GM19397 (cell line): ENCODE measurements around the gene FRMD5.

Experiments
- ATAC-seq: cut with Tn5 transposase; IDR thresholded peaks from one replicate; pipeline ENCODE4 v1.9.1; 2021; ENCODE audit warnings: mild to moderate bottlenecking, moderate library complexity; ENCODE audit not compliant: unreplicated experiment

FRMD5 gene

DNA sequence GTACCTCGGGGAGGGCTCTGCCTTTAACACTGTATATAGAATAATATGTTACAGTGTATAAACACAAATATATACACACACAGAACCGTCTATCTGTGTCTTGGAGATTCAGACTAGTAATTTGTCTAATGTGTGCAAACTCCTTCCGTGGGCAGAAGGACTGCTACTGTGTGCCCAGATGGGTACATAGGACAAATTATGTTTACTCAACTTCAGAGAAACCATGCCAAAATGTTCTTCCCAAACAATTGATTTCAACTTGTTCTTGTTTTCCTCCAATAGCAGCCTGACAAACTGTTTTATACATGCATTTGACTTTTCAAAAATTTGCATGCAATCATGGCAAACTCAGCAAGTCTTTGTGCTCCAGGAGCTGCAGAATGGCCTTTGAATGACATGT lies 97.5 kb downstream of the FRMD5 start:
- ATAC-seq: no peak

- no peak for ATAC-seq
These were observed 98.5 kb downstream of the FRMD5 start for GRCh38 chr15:44096596-44096995.

GRCh38 chr15:44094781-44095180 lies 100.3 kb downstream of the FRMD5 start:
- ATAC-seq: no peak

- no peak for ATAC-seq
These were observed 101.2 kb downstream of the FRMD5 start for GRCh38 chr15:44093836-44094235.

DNA sequence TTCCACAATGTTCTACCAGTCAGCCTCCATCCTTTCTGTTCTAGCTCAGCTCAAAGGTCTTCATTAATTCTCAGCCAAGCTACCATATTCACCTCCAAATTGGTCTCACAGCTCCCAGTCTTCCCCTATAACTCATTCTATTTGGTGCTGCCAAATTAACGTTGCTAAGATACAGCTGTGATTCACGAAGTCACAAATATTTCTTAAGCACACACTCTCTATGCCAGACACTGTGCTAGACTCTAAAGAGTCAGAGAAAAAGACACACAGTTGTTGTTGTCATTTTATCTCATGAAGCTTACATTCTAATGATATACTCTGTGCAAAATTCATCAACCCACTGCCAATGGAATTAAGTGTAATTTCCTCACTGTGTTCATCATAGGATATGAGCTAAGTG lies 102.8 kb downstream of the FRMD5 start:
- ATAC-seq: no peak

DNA sequence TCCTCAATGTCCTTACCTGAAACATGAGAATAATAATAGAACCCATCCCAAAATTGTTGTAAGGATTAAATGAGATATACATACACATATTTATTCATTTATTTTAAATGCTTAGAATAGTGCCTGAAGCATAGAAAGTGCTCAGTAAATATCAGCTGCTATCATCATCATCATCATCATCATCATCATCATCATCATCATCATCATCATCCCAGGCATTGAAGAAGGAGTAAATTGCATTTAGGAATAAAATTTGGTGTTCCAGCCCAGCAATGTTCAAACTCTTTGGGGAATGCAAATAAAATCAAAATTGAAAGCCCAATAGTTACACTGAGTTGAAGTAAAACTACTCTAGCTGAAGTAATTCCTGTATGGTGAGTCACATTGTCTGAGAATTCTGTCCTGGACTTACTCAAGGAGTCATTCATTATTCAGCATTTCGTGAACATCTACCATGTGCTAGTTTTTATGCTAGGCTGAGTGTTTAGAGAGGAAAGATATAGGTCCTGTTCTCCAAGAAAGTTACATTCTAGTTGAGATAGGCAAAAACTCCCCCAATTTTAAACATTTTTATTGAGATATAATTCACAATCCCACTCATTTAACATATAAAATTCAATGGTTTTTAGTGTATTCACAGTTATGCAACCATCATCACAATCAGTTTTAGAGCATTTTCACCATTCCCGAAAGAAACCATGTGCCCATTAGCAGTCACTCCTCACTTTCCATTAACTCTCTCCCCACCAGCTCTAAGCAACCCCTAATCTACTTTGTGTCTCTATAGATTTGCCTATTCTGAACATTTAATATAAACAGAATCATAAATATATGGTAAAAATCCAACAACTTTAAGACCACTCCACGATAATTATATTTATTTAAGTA lies 107.2 kb downstream of the FRMD5 start:
- no peak for ATAC-seq

- ATAC-seq: no peak
These were observed 110.3 kb downstream of the FRMD5 start for GRCh38 chr15:44084770-44085169.

GRCh38 chr15:44084171-44084570 lies 110.9 kb downstream of the FRMD5 start:
- no peak for ATAC-seq

GRCh38 chr15:44082558-44083157 lies 112.4 kb downstream of the FRMD5 start:
- no peak for ATAC-seq

GRCh38 chr15:44081026-44082013 lies 113.8 kb downstream of the FRMD5 start:
- no peak for ATAC-seq

DNA sequence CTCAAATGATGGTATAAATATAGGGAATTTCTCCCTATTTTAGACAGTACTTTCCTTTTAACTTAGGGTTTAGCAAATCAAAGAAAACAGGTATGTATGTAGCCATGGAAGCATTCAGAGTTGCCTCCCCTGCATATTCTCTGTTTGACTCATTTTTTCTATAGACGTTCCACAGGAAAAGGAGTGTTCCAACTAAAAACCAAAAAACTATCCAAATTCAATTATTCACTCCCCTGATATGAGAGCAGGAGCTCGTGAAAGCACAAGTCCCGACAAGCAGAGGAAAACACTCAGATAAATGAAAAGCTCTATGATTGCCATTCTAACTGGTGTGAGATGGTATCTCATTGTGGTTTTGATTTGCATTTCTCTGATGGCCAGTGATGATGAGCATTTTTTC lies 119.5 kb downstream of the FRMD5 start:
- no peak for ATAC-seq

GRCh38 chr15:44069489-44069888 lies 125.6 kb downstream of the FRMD5 start:
- ATAC-seq: no peak

- no peak for ATAC-seq
These were observed 126.7 kb downstream of the FRMD5 start for GRCh38 chr15:44068347-44068746.

DNA sequence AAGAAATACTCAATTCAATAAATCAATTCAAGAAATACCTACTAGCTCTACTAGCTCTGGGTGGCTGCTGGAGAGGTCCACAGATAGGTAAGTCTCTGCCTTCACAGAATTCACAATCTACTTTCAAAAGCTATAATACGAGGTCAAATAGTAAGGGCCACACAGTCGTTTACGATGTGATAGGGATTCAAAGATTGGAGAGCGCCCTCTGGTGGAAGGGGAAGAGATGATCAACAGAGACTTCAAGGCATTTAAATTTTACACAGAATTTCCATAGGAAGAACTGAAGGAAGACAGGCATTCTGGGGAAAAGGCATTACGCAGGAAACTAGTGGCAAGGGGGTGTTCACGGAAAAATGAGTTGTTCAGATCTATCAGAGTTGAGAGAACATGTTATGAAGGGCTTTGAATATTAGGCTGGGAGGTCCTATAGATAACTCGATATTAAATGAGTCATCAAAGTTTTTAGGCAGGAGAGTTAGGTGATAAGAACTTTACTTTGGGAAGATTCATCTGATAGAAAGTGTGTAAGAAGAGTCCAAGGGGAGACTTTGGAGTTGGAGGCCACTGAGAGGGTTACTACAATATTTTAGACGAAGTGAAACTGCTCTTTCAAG lies 128.8 kb downstream of the FRMD5 start:
- no peak for ATAC-seq

GRCh38 chr15:44064706-44065105 lies 130.4 kb downstream of the FRMD5 start:
- ATAC-seq: no peak

DNA sequence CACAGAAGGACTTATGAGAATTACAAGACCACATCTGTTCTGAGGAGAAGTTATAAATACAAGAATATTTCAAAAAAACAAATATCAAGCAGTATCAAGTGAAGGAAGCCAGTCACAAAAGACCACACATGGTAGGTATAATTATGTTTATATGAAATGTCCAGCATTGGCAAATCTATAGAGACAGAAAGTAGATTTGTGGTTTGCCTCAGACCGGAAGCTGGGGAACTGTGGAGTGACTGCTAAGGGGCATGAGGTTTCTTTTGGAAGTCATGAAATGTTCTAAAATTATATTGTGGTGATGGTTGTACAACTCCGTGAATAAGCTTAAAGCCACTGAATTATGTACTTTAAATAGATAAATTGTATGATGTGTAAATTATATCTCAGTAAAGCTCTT lies 136.9 kb downstream of the FRMD5 start:
- no peak for ATAC-seq

- no peak for ATAC-seq
These were observed 149.4 kb downstream of the FRMD5 start for GRCh38 chr15:44045661-44046060.

DNA sequence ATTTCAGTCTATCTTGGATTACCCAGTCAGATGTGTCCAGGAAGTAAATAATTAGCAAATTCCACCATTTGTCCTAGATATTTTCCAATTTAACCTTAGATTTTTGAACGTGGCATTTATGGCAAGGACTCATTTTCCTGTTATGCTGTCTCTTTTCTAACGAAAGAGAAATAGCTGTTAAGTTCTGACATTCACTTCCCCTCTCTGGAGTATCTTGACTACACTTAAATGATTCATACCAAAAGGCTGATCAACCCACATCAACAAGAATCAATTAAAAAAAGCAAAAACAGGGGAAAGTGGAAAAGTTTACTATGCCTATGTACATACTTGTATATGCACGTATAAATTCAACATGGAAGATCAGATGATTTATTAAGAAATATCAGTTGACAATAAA lies 149.9 kb downstream of the FRMD5 start:
- no peak for ATAC-seq

DNA sequence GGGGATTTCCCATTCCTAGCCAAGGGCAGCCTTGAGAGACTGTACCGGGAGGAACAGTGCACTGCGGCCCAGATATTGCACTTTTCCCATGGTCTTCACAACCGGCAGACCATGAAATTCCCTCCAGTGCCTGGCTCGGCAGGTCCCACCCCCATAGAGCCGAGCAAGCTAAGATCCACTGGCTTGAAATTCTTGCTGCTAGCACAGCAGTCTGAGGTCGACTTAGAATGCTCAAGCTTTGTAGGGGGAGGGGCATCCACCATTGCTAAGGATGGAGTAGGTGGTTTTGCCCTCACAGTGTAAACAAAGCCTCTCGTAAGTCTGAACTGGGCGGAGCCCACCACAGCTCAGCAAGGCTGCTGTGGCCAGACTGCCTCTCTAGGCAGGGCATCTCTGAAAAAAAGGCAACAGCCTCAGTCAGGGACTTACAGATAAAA lies 156.3 kb downstream of the FRMD5 start:
- no peak for ATAC-seq

DNA sequence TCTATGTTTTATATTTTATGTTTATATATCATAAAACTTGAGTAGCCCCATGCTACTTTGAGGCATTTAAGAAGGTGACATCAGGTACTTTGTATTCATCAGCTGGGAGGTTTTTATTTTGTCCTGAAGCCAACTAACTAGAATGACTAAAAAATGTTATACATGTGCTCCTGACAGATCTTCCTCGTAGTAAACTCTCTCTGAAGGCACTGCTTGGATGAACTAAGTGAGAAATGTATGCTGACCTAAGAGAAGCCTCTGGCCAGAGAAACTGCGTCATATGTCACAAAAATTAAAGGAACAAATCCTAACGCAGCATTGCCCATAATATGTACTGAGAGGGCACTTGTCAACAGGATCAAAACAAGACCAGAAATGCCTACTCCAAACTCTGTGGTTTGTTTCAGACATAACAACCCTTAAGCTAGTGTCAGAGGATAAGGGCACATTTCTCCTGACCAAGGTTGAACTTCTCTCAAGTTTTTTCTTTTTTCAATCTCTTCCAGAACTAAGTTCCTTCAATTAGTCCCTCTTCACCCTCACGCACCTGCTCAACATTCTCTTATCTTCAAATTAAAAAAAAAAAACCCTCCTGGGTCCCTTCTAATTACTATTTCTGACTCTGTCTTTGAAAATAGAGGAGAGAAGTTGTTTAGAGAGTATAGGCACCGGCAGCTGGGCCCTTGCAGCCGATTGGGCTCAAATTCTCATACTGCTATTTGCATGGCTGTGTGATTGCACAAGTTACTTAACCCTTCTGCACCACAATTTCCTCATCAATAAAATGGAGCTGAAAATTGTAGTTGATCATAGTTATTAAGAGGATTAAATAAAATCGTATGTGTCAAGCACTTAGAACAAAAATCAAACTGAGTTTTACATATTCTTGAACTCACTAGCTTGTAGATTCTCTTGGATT lies 159.0 kb downstream of the FRMD5 start:
- no peak for ATAC-seq
